B cell (primary cell): ENCODE results near the gene UBD. TPM values are rescaled to one million over a fixed set of nuclear protein-coding genes. Genes with fewer than 3 reads are reported as not detected.

Source experiments
- ATAC-seq: fragments of 200-7000 bp; cut with Tn5 transposase; one replicate; pipeline ENCODE4 v1.10.0; 2021; ENCODE audit warnings: low read depth, mild to moderate bottlenecking, moderate number of reproducible peaks, moderate library complexity
- CTCF ChIA-PET: fragments of 350-600 bp; sonication (Branson Sonifier 250); formaldehyde crosslinking; loops from one replicate; lab custom pipeline; 2021; ENCODE audit warnings: antibody characterized with exemption, inconsistent platforms; lab: Charles Lee
- POLR2A ChIA-PET: fragments of 350-600 bp; sonication (Branson Sonifier 250); formaldehyde crosslinking; loops from one replicate; lab custom pipeline; 2021; ENCODE audit warnings: antibody characterized with exemption; lab: Charles Lee
- DNase-seq: peaks from one replicate; pipeline ENCODE4 v3.0.0; 2013
- H2AFZ ChIP-seq: 2 replicates; pipeline ENCODE4 v1.6.1; 2012; ENCODE audit warnings: mild to moderate bottlenecking, low read depth, low read length; ENCODE audit not compliant: insufficient read depth, poor library complexity, severe bottlenecking
- H3K27ac ChIP-seq, 2 donors: 1 replicate in 1 of 2; 2 replicates in 1 of 2; pipeline ENCODE4 v1.5.1; 2012 to 2013; ENCODE audit warnings: low read length in 2 of 2, mild to moderate bottlenecking in 2 of 2, moderate library complexity in 1 of 2
- H3K27me3 ChIP-seq, 4 experiments: fragments of 200-600 bp in 1 of 4; sonication (generic) in 1 of 4; replicated peaks in 1 of 4; 1 replicate in 2 of 4; 2 replicates in 2 of 4; pipeline versions ENCODE4 v1.6.1 to v1.7.0; 2013 to 2016; ENCODE audit warnings: low read length in 3 of 4, mild to moderate bottlenecking in 2 of 4, mixed read lengths in 1 of 4, moderate library complexity in 1 of 4; ENCODE audit not compliant: insufficient read depth in 4 of 4, control insufficient read depth in 3 of 4; ENCODE audit errors: control extremely low read depth in 1 of 4
- H3K36me3 ChIP-seq, 2 experiments: replicated peaks in 1 of 2; 1 replicate in 1 of 2; 2 replicates in 1 of 2; pipeline versions ENCODE4 v1.6.1 to v1.7.1; 2013; ENCODE audit warnings: low read length in 1 of 2; ENCODE audit not compliant: insufficient read depth in 2 of 2, control insufficient read depth in 1 of 2; ENCODE audit errors: control extremely low read depth in 1 of 2, extremely low read depth in 1 of 2
- H3K4me1 ChIP-seq, 2 donors: fragments of 200-600 bp in 1 of 2; sonication (generic) in 1 of 2; 1 replicate in 1 of 2; 2 replicates in 1 of 2; pipeline versions ENCODE4 v1.5.1 to v1.6.1; 2013 to 2017; ENCODE audit warnings: low read length in 2 of 2; ENCODE audit not compliant: control insufficient read depth in 2 of 2, insufficient read depth in 2 of 2
- H3K4me2 ChIP-seq: replicated peaks from 2 replicates; pipeline ENCODE3; 2012; ENCODE audit warnings: mild to moderate bottlenecking, low read depth, low read length; ENCODE audit not compliant: poor library complexity, severe bottlenecking
- H3K4me3 ChIP-seq, 5 experiments: fragments of 200-600 bp in 1 of 5; sonication (generic) in 1 of 5; 1 replicate in 3 of 5; 2 replicates in 2 of 5; pipeline versions ENCODE4 v1.5.1 to v1.7.0; 2011 to 2016; ENCODE audit warnings: low read length in 4 of 5, mild to moderate bottlenecking in 4 of 5, low read depth in 2 of 5, control low read depth in 1 of 5, moderate library complexity in 1 of 5; ENCODE audit not compliant: insufficient read depth in 1 of 5; ENCODE audit errors: control extremely low read depth in 1 of 5, extremely low read depth in 1 of 5
- H3K79me2 ChIP-seq: fragments of 200-600 bp; sonication (generic); one replicate; pipeline ENCODE4 v1.6.0; 2016; ENCODE audit warnings: low read length; ENCODE audit not compliant: control insufficient read depth, insufficient read depth
- H3K9ac ChIP-seq: fragments of 200-600 bp; sonication (generic); 2 replicates; pipeline ENCODE4 v1.6.1; 2017; ENCODE audit warnings: mild to moderate bottlenecking, low read length, moderate library complexity
- H3K9me3 ChIP-seq, 3 donors: one replicate each; pipeline versions ENCODE4 v1.6.1 to v1.7.1; 2013; ENCODE audit warnings: low read length in 2 of 3; ENCODE audit not compliant: control insufficient read depth in 2 of 3, insufficient read depth in 1 of 3; ENCODE audit errors: control extremely low read depth in 1 of 3
- H4K20me1 ChIP-seq: 2 replicates; pipeline ENCODE4 v1.6.0; 2012; ENCODE audit warnings: mild to moderate bottlenecking, low read length; ENCODE audit not compliant: insufficient read depth, control insufficient read depth, poor library complexity, severe bottlenecking
- H3K27ac Mint-ChIP-seq: one replicate; pipeline ENCODE4 v1.8.0; 2021; ENCODE audit warnings: mixed read lengths
- H3K27me3 Mint-ChIP-seq: one replicate; pipeline ENCODE4 v1.8.0; 2021; ENCODE audit warnings: mixed read lengths
- H3K4me1 Mint-ChIP-seq: one replicate; pipeline ENCODE4 v1.8.0; 2021; ENCODE audit warnings: mixed read lengths
- H3K4me3 Mint-ChIP-seq: one replicate; pipeline ENCODE4 v1.8.0; 2021; ENCODE audit warnings: mixed read lengths
- H3K9me3 Mint-ChIP-seq: one replicate; pipeline ENCODE4 v1.8.0; 2022; ENCODE audit warnings: mixed read lengths; ENCODE audit not compliant: insufficient read depth
- CTCF ChIP-seq: fragments of 200-600 bp; IDR thresholded peaks from one replicate; pipeline ENCODE4 v1.8.0; 2022; ENCODE audit warnings: antibody characterized with exemption, mild to moderate bottlenecking
- EZH2 ChIP-seq: IDR thresholded peaks from 2 replicates; pipeline ENCODE4 v1.6.1; 2012; ENCODE audit warnings: borderline replicate concordance, low read depth, mild to moderate bottlenecking, moderate library complexity, low read length; ENCODE audit not compliant: insufficient read depth, poor library complexity, severe bottlenecking
- WGBS: methylation state at CpG from one replicate; pipeline ENCODE4 v1.1.5; 2013; ENCODE audit warnings: missing lambda C conversion rate; ENCODE audit not compliant: insufficient coverage; 5-methylcytosine and 5-hydroxymethylcytosine counted together
- intact Hi-C: fragments of 100-400 bp; cut with micrococcal nuclease; formaldehyde crosslinking; loops from one replicate; pipeline ENCODE4 v1.10.0; 2022
- polyA plus RNA-seq: library from polyadenylated mRNA; depleted of rRNA; stranded (reverse); fragments of >200 nt; gene quantifications from 2 replicates; pipeline ENCODE4 v1.2.3, GENCODE V29; 2012
- total RNA-seq, 2 donors: library from RNA; stranded (reverse); fragments of 120-200 nt in 1 of 2; gene quantifications; 1 replicate in 1 of 2; 2 replicates in 1 of 2; pipeline versions ENCODE4 v1.2.3 to v1.2.4, GENCODE V29; 2013 to 2022

The UBD gene
- total and polyA plus RNA-seq, 2 donors (not counting 1 experiment from before 2014, with no cell fraction given) = not detected

GRCh38 chr6:29602564-29603361 is 43.2 kb upstream of the UBD start:
- 89% methylated on average over 12 of the region's 12 CpGs for WGBS
- H3K4me3 Mint-ChIP-seq = no peak overlapping the region
- no peak overlapping the region for H3K27ac Mint-ChIP-seq

More at GRCh38 chr6:29602564-29603361, 43.2 kb upstream of the UBD start:
- H3K9me3 ChIP-seq = no peaks in the 10 kb centered on the region
- no peaks in the 10 kb centered on the region for H3K79me2 ChIP-seq
- no peaks in the 10 kb centered on the region for H4K20me1 ChIP-seq
- H3K9ac ChIP-seq = no peak overlapping the region
- Mint-ChIP-seq H3K4me1 (no peaks in the 10 kb centered on the region), H3K9me3 (no peaks in the 10 kb centered on the region), H3K27me3 (no peaks in the 10 kb centered on the region)
- H3K27ac ChIP-seq = no peak overlapping the region
- H3K36me3 ChIP-seq = peaks cover 0 to 48% of the 10 kb centered on the region in 2 experiments
- CTCF ChIA-PET = interaction anchor here (1.2 to 1.7 kb wide), 2 partner anchors 15 to 51 kb away, joined by 3 to 6 read pairs; no protein-coding TSS in a partner anchor
- no peaks in the 10 kb centered on the region for H3K27me3 ChIP-seq
- TF ChIP-seq CTCF = no peak
- TF ChIP-seq EZH2 = no peak
- H3K4me1 ChIP-seq = no peaks in the 10 kb centered on the region
- no peak overlapping the region for H3K4me3 ChIP-seq
- H3K4me2 ChIP-seq = no peak overlapping the region
- ATAC-seq (no peak), DNase-seq (no peak)
- POLR2A ChIA-PET = no interaction called here
- intact Hi-C loops = no loop called here
- H2AFZ ChIP-seq = no peak overlapping the region
